IMR-90 (cell line): ENCODE measurements around the gene HOXD10.

Experiments
- BHLHE40 ChIP-seq: fragments of 150-350 bp; IDR thresholded peaks from 2 replicates; pipeline ENCODE4 v1.6.1; 2016; ENCODE audit warnings: mild to moderate bottlenecking, low read depth, low read length
- CEBPB ChIP-seq: IDR thresholded peaks from 2 replicates; pipeline ENCODE4 v1.6.1; 2012; ENCODE audit warnings: low read depth, low read length, improper control_type of control experiment
- CHD1 ChIP-seq: IDR thresholded peaks from 2 replicates; pipeline ENCODE4 v1.6.1; 2012; ENCODE audit warnings: low read depth, low read length, improper control_type of control experiment
- FOS ChIP-seq: fragments of 150-350 bp; IDR thresholded peaks from 2 replicates; pipeline ENCODE4 v1.6.1; 2016; ENCODE audit warnings: low read depth, low read length
- MAZ ChIP-seq: IDR thresholded peaks from 2 replicates; pipeline ENCODE4 v1.6.1; 2012; ENCODE audit warnings: low read depth, mild to moderate bottlenecking, low read length, improper control_type of control experiment, moderate library complexity, borderline replicate concordance
- MXI1 ChIP-seq: IDR thresholded peaks from 2 replicates; pipeline ENCODE4 v1.6.1; 2012; ENCODE audit warnings: low read depth, mild to moderate bottlenecking, low read length, moderate library complexity, borderline replicate concordance
- POLR2A ChIP-seq: IDR thresholded peaks from 2 replicates; pipeline ENCODE4 v1.6.1; 2012; ENCODE audit warnings: mild to moderate bottlenecking, low read depth, low read length
- RAD21 ChIP-seq: IDR thresholded peaks from 2 replicates; pipeline ENCODE4 v1.6.1; 2012; ENCODE audit warnings: low read length, improper control_type of control experiment
- RCOR1 ChIP-seq: IDR thresholded peaks from 2 replicates; pipeline ENCODE4 v1.6.1; 2012; ENCODE audit warnings: mild to moderate bottlenecking, low read length, improper control_type of control experiment; ENCODE audit not compliant: insufficient replicate concordance
- RFX5 ChIP-seq: IDR thresholded peaks from 2 replicates; pipeline ENCODE4 v1.8.0; 2012; ENCODE audit warnings: low read depth, mild to moderate bottlenecking, low read length, moderate library complexity
- SMC3 ChIP-seq: fragments of 150-350 bp; IDR thresholded peaks from 2 replicates; pipeline ENCODE4 v1.6.1; 2016; ENCODE audit warnings: low read depth, mild to moderate bottlenecking, antibody characterized with exemption, low read length, moderate library complexity
- TF ChIP-seq, protein P1 (sequence below): conservative IDR thresholded peaks from 2 replicates; pipeline ENCODE4 v1.5.1; 2012; ENCODE audit warnings: mild to moderate bottlenecking, low read depth, low read length, improper control_type of control experiment
- TF ChIP-seq, protein P2 (sequence below): fragments of 150-350 bp; IDR thresholded peaks from 2 replicates; pipeline ENCODE4 v1.6.1; 2016; ENCODE audit warnings: low read depth, mild to moderate bottlenecking, low read length, moderate library complexity, borderline replicate concordance

DNA sequence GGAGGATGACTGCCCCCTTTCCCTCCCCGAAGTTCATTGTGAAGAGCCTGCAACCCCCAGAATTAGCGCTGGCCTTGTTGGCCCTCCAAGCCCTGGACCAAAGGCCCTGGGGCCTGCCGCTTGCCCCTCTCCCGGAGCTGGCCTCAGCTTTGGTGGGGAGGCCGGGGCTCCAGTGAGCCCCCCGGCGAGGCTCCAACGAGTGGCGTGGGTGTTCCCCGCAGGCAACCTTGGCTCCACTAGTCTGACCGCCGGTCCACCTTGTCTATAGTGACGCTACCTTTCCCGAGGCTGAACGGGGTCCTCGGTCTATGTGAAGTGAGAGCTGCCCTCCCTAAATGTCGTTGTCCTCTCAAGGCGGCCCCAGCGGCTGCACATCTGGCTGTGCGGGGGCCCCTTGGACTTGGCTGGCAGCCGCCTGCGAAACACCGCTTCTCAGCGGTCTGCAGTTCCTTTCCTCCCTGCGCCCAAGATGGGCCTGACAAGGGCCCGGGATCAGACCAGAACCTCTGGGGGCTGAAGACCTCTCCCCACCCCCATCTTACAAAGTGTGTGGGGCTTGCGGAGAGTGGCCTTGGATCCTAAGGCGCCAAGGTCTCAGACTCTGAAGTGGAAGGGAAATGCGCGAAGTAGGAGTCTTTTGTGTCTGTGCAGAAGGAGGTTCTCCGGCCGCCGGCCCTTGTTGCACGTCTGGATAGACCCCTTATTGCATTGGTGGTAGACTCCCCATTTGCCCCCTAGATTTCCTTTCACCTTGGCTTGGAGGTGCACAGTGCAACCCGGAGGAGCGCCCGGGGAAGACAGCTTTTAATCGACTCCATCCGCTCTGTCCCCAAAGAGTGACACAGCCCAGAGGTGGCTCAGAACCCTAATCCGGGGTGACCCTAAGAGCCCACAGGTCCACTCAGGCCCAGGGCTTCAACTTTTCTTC, 3.9 kb upstream of the HOXD10 start:
- TF ChIP-seq, protein P1, sequence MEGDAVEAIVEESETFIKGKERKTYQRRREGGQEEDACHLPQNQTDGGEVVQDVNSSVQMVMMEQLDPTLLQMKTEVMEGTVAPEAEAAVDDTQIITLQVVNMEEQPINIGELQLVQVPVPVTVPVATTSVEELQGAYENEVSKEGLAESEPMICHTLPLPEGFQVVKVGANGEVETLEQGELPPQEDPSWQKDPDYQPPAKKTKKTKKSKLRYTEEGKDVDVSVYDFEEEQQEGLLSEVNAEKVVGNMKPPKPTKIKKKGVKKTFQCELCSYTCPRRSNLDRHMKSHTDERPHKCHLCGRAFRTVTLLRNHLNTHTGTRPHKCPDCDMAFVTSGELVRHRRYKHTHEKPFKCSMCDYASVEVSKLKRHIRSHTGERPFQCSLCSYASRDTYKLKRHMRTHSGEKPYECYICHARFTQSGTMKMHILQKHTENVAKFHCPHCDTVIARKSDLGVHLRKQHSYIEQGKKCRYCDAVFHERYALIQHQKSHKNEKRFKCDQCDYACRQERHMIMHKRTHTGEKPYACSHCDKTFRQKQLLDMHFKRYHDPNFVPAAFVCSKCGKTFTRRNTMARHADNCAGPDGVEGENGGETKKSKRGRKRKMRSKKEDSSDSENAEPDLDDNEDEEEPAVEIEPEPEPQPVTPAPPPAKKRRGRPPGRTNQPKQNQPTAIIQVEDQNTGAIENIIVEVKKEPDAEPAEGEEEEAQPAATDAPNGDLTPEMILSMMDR = no peak
- TF ChIP-seq, protein P2, sequence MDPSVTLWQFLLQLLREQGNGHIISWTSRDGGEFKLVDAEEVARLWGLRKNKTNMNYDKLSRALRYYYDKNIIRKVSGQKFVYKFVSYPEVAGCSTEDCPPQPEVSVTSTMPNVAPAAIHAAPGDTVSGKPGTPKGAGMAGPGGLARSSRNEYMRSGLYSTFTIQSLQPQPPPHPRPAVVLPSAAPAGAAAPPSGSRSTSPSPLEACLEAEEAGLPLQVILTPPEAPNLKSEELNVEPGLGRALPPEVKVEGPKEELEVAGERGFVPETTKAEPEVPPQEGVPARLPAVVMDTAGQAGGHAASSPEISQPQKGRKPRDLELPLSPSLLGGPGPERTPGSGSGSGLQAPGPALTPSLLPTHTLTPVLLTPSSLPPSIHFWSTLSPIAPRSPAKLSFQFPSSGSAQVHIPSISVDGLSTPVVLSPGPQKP = no peak
- no peak for TF ChIP-seq POLR2A
- TF ChIP-seq SMC3 = no peak
- TF ChIP-seq CEBPB = no peak
- TF ChIP-seq BHLHE40 = no peak
- no peak for TF ChIP-seq RCOR1
- no peak for TF ChIP-seq MAZ
- no peak for TF ChIP-seq CHD1
- TF ChIP-seq RAD21 = no peak
- no peak for TF ChIP-seq FOS
- TF ChIP-seq MXI1 = no peak
- no peak for TF ChIP-seq RFX5
